Measurements from ENCODE around the gene NFATC3. TPM values are rescaled to one million over a fixed set of nuclear protein-coding genes. Genes with fewer than 3 reads are reported as not detected.
A peak's percentile ranks its signal among the peaks of the same experiment; 100 is the strongest.
"Not testable (repeated sequence)": the region's sequence is repeated elsewhere in the genome, so short reads cannot be mapped to it uniquely, and the experiment has no call there.

NFATC3 gene
- total RNA-seq, 5 donors from 2014 or later (not counting 1 experiment from before 2014, with no cell fraction given) = 111 to 144 (median 116) TPM

DNA sequence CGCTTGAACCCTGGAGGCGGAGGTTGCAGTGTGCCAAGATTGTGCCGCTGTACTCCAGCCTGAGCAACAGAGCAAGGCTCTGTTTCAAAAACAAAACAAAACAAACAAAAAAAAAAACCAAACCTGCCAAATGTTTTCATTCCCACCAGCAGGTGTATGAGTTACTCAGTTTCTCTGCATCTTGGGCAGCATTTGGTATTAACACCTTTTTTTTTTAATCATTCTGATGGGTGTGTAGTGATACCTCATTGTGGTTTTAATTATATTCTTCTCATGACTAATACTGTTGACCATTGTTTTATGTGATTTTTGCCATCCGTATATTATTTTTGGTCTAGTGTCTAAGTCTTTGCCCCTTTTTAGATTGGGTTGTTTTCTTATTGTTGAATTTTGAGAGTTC lies 15.3 kb downstream of the NFATC3 start:
- Histone ChIP-seq H3K36me3 (ENCODE audit: control insufficient read depth in 2 of 2, extremely low read depth in 1 of 2, insufficient read depth in 1 of 2, low read length in 1 of 2) (peaks cover 0 to 5% of the 10 kb centered on the region in 2 donors), H3K27me3 (replicated peaks in 1 of 2; ENCODE audit: control insufficient read depth in 2 of 2, extremely low read depth in 1 of 2, insufficient read depth in 2 of 2, low read length in 1 of 2) (no peaks in the 10 kb centered on the region), H3K4me1 (ENCODE audit: control insufficient read depth in 1 of 2, extremely low read depth in 1 of 2, insufficient read depth in 2 of 2, low read length in 2 of 2) (peaks cover 20 to 38% of the 10 kb centered on the region in 2 experiments), H3K4me3 (ENCODE audit: control insufficient read depth in 1 of 2, extremely low read depth in 1 of 2, low read length in 1 of 2) (no peak overlapping the region), H3K9me3 (no peaks in the 10 kb centered on the region), H3K27ac (ENCODE audit: low read length) (no peak overlapping the region)
- Mint-ChIP-seq H3K27me3 (no peaks in the 10 kb centered on the region), H3K4me1 (peaks cover 78 to 89% (median 85%) of the 10 kb centered on the region in 3 donors), H3K4me3 (peak overlapping the region in 1 of 3 donors; percentile 8), H3K9me3 (peaks cover 0 to 4% (median 3%) of the 10 kb centered on the region in 3 donors), H3K27ac (peak overlapping the region; percentile 65 to 74), H3K36me3 (peaks cover 13% of the 10 kb centered on the region)
- ChIA-PET POLR2A (interaction anchor here in 1 of 2 donors (0.9 kb wide), 1 partner anchor 16 kb away, joined by 4 read pairs; the partner anchor contains the start of gene NFATC3), CTCF (interaction anchor here in 1 of 2 donors (0.6 kb wide), 1 partner anchor 124 kb away, joined by 3 read pairs; no protein-coding TSS in a partner anchor)
- DNase-seq (no peak), ATAC-seq (replicated peaks in 1 of 4) (no peak)
- no CpG with 5 or more reads among the region's 4 CpGs for WGBS (ENCODE audit: insufficient coverage)

DNA sequence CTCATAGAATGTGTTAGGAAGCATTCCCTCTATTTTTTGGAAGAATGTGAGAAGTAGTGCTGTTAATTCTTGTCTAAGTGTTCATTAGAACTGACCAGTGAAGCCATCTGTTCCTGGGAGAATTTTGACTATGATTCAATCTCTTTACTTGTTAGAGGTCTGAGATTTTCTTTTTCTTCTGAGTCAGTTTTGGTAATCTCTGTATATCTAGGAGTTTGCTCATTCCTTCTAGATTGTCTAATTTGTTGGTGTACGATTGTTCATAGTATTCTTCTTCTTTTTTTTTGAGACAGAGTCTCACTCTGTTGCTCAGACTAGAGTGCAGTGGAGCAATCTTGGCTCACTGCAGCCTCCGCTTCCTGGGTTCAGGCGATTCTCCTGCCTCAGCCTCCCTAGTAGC lies 20.4 kb downstream of the NFATC3 start:
- peaks cover 3 to 33% of the 10 kb centered on the region in 2 experiments for H3K4me1 ChIP-seq (ENCODE audit: control insufficient read depth in 1 of 2, extremely low read depth in 1 of 2, insufficient read depth in 2 of 2, low read length in 2 of 2)
- ChIA-PET POLR2A (no interaction called here), CTCF (no interaction called here)
- no peaks in the 10 kb centered on the region for H3K36me3 ChIP-seq (ENCODE audit: control insufficient read depth in 2 of 2, extremely low read depth in 1 of 2, insufficient read depth in 1 of 2, low read length in 1 of 2)
- DNase-seq (no peak), ATAC-seq (replicated peaks in 1 of 4) (no peak)
- peak overlapping the region; percentile 7 to 34 for H3K27ac Mint-ChIP-seq
- H3K4me1 Mint-ChIP-seq = peaks cover 83 to 96% (median 89%) of the 10 kb centered on the region in 3 donors
- H3K27me3 ChIP-seq (replicated peaks in 1 of 2; ENCODE audit: control insufficient read depth in 2 of 2, extremely low read depth in 1 of 2, insufficient read depth in 2 of 2, low read length in 1 of 2) = no peaks in the 10 kb centered on the region
- no peak overlapping the region for H3K27ac ChIP-seq (ENCODE audit: low read length)
- no peak overlapping the region for H3K4me3 ChIP-seq (ENCODE audit: control insufficient read depth in 1 of 2, extremely low read depth in 1 of 2, low read length in 1 of 2)
- H3K36me3 Mint-ChIP-seq = peaks cover 40% of the 10 kb centered on the region
- 93% methylated on average over 3 of the region's 3 CpGs for WGBS (ENCODE audit: insufficient coverage)
- H3K9me3 ChIP-seq = peaks cover 5% of the 10 kb centered on the region
- H3K4me3 Mint-ChIP-seq = peak overlapping the region in 2 of 3 donors; percentile 43 to 54
- peaks cover 10 to 25% (median 18%) of the 10 kb centered on the region in 3 donors for H3K9me3 Mint-ChIP-seq
- H3K27me3 Mint-ChIP-seq = no peaks in the 10 kb centered on the region

DNA sequence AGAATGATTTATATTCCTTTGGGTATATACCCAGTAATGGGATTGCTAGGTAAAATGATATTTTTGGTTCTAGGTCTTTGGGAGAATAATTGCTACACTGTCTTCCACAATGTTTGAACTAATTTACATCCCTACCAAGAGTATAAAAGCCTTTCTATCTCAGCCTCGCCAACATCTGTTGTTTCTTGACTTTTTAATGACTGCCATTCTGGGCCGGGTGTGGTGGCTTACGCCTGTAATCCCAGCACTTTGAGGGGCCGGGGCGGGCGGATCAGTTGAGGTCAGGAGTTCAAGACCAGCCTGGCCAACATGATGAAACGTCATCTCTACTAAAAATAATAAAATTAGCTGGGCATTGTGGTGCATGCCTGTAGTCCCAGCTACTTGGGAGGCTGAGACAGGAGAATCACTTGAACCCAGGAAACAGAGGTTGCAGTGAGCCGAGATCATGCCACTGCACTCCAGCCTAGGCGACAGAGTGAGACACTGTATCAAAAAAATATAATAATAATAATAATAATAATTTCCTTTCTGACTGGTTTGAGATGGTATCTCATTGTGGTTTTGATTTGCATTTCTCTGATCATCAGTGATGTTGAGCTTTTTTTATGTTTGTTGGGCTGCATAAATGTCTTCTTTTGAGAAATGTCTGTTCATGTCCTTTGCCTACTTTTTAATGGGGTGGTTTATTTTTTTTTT lies 22.2 kb downstream of the NFATC3 start:
- Mint-ChIP-seq H3K27ac (peak overlapping the region; percentile 16 to 51), H3K4me3 (peak overlapping the region in 1 of 3 donors; percentile 28), H3K9me3 (peaks cover 19 to 39% (median 28%) of the 10 kb centered on the region in 3 donors), H3K36me3 (peaks cover 49% of the 10 kb centered on the region), H3K4me1 (peaks cover 82 to 96% (median 90%) of the 10 kb centered on the region in 3 donors)
- not testable (repeated sequence) for DNase-seq; H3K36me3 ChIP-seq (ENCODE audit: control insufficient read depth in 2 of 2, extremely low read depth in 1 of 2, insufficient read depth in 1 of 2, low read length in 1 of 2); H3K4me3 ChIP-seq (ENCODE audit: control insufficient read depth in 1 of 2, extremely low read depth in 1 of 2, low read length in 1 of 2); H3K27ac ChIP-seq (ENCODE audit: low read length); H3K9me3 ChIP-seq; H3K27me3 Mint-ChIP-seq; H3K27me3 ChIP-seq (replicated peaks in 1 of 2; ENCODE audit: control insufficient read depth in 2 of 2, extremely low read depth in 1 of 2, insufficient read depth in 2 of 2, low read length in 1 of 2); ATAC-seq (replicated peaks in 1 of 4)
- ChIA-PET POLR2A (interaction anchor here (0.6 to 0.7 kb wide), 2 partner anchors 18 to 23 kb away, joined by 3 to 6 read pairs; no protein-coding TSS in a partner anchor), CTCF (interaction anchor here in 1 of 2 donors (0.6 to 1.6 kb wide), 4 partner anchors 14 to 67 kb away, joined by 4 to 8 read pairs (median 6); partner anchors contain the start of gene NFATC3)
- WGBS (ENCODE audit: insufficient coverage) = 100% methylated on average over 1 of the region's 9 CpGs
- peaks cover 5 to 29% of the 10 kb centered on the region in 2 experiments for H3K4me1 ChIP-seq (ENCODE audit: control insufficient read depth in 1 of 2, extremely low read depth in 1 of 2, insufficient read depth in 2 of 2, low read length in 2 of 2)

DNA sequence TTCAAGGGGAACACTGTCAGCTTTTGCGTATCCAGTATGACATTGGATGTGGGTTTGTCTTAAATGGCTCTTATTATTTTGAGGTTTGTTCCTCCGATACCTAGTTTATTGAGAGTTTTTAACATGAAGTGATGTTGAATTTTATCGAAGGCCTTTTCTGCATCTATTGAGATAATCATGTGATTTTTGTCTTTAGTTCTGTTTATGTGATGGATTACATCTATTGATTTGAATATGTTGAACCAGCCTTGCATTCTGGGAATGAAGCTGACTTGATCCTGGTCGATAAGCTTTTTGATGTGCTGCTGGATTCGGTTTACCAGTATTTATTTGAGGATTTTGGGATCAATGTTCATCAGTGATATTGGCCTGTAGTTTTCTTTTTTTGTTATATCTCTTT lies 24.0 kb downstream of the NFATC3 start:
- ATAC-seq (replicated peaks in 1 of 4); H3K9me3 ChIP-seq; H3K4me3 ChIP-seq (ENCODE audit: control insufficient read depth in 1 of 2, extremely low read depth in 1 of 2, low read length in 1 of 2); H3K27me3 ChIP-seq (replicated peaks in 1 of 2; ENCODE audit: control insufficient read depth in 2 of 2, extremely low read depth in 1 of 2, insufficient read depth in 2 of 2, low read length in 1 of 2); H3K27ac ChIP-seq (ENCODE audit: low read length); H3K36me3 ChIP-seq (ENCODE audit: control insufficient read depth in 2 of 2, extremely low read depth in 1 of 2, insufficient read depth in 1 of 2, low read length in 1 of 2); H3K27me3 Mint-ChIP-seq; DNase-seq: not testable (repeated sequence)
- Mint-ChIP-seq H3K36me3 (peaks cover 51% of the 10 kb centered on the region), H3K9me3 (peaks cover 19 to 39% (median 28%) of the 10 kb centered on the region in 3 donors), H3K27ac (peak overlapping the region; percentile 34 to 36), H3K4me1 (peaks cover 81 to 90% (median 90%) of the 10 kb centered on the region in 3 donors), H3K4me3 (peak overlapping the region in 1 of 3 donors; percentile 28)
- ChIA-PET CTCF (interaction anchor here (0.6 to 2.2 kb wide), 6 partner anchors 10 to 238 kb away, joined by 3 to 4 read pairs (median 3); no protein-coding TSS in a partner anchor), POLR2A (interaction anchor here in 1 of 2 donors (0.6 kb wide), 1 partner anchor 497 kb away, joined by 3 read pairs; no protein-coding TSS in a partner anchor)
- WGBS (ENCODE audit: insufficient coverage) = 93% methylated on average over 5 of the region's 5 CpGs
- peaks cover 9 to 35% of the 10 kb centered on the region in 2 experiments for H3K4me1 ChIP-seq (ENCODE audit: control insufficient read depth in 1 of 2, extremely low read depth in 1 of 2, insufficient read depth in 2 of 2, low read length in 2 of 2)

DNA sequence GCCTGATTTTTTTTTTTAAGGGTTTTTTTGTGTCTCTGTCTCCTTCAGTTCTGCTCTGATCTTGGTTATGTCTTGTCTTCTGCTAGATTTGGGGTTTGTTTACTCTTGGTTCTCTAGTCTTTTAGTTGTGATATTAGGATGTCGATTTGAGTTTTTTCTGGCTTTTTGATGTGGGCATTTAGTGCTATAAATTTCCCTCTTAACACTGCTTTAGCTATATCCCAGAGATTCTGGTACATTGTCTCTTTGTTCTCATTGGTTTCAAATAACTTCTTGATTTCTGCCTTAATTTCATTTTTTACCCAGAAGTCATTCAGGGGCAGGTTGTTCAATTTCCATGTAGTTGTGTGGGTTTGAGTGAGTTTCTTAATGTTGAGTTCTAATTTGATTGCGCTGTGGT lies 25.4 kb downstream of the NFATC3 start:
- CTCF ChIA-PET = interaction anchor here in 1 of 2 donors (0.8 kb wide), 1 partner anchor 196 kb away, joined by 4 read pairs; no protein-coding TSS in a partner anchor
- Mint-ChIP-seq H3K4me3 (peak overlapping the region in 1 of 3 donors; percentile 30), H3K9me3 (peaks cover 19 to 34% (median 24%) of the 10 kb centered on the region in 3 donors), H3K4me1 (peaks cover 81 to 90% (median 84%) of the 10 kb centered on the region in 3 donors), H3K36me3 (peaks cover 44% of the 10 kb centered on the region), H3K27ac (peak overlapping the region in 1 of 2 donors; percentile 71)
- H3K27me3 ChIP-seq (replicated peaks in 1 of 2; ENCODE audit: control insufficient read depth in 2 of 2, extremely low read depth in 1 of 2, insufficient read depth in 2 of 2, low read length in 1 of 2); H3K4me3 ChIP-seq (ENCODE audit: control insufficient read depth in 1 of 2, extremely low read depth in 1 of 2, low read length in 1 of 2); ATAC-seq (replicated peaks in 1 of 4); H3K27ac ChIP-seq (ENCODE audit: low read length); POLR2A ChIA-PET; DNase-seq; H3K36me3 ChIP-seq (ENCODE audit: control insufficient read depth in 2 of 2, extremely low read depth in 1 of 2, insufficient read depth in 1 of 2, low read length in 1 of 2); H3K27me3 Mint-ChIP-seq; H3K9me3 ChIP-seq: not testable (repeated sequence)
- 100% methylated on average over 1 of the region's 2 CpGs for WGBS (ENCODE audit: insufficient coverage)
- peaks cover 9 to 38% of the 10 kb centered on the region in 2 experiments for H3K4me1 ChIP-seq (ENCODE audit: control insufficient read depth in 1 of 2, extremely low read depth in 1 of 2, insufficient read depth in 2 of 2, low read length in 2 of 2)

DNA sequence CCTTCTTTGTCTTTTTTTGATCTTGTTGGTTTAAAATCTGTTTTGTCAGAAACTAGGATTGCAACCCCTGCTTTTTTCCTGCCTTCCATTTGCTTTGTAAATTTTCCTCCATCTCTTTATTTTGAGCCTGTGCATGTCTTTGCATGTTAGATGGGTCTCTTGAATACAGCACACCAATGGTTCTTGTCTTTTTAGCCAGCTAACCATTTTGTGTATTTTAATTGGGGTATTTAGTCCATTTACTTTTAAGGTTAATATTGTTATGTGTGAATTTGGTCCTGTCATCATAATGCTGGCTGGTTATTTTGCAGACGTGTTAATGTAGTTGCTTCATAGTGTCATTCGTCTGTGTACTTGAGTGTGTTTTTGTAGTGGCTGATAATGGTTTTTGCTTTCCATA lies 26.2 kb downstream of the NFATC3 start:
- Mint-ChIP-seq H3K4me1 (peaks cover 81 to 88% (median 84%) of the 10 kb centered on the region in 3 donors), H3K27me3 (no peaks in the 10 kb centered on the region), H3K36me3 (peaks cover 42% of the 10 kb centered on the region), H3K27ac (peak overlapping the region; percentile 11 to 24), H3K9me3 (peaks cover 19 to 34% (median 24%) of the 10 kb centered on the region in 3 donors), H3K4me3 (peak overlapping the region in 1 of 3 donors; percentile 30)
- ChIA-PET POLR2A (interaction anchor here in 1 of 2 donors (0.6 kb wide), 1 partner anchor 1283 kb away, joined by 3 read pairs; no protein-coding TSS in a partner anchor), CTCF (no interaction called here)
- Histone ChIP-seq H3K27me3 (replicated peaks in 1 of 2; ENCODE audit: control insufficient read depth in 2 of 2, extremely low read depth in 1 of 2, insufficient read depth in 2 of 2, low read length in 1 of 2) (no peaks in the 10 kb centered on the region), H3K4me3 (ENCODE audit: control insufficient read depth in 1 of 2, extremely low read depth in 1 of 2, low read length in 1 of 2) (no peak overlapping the region), H3K4me1 (ENCODE audit: control insufficient read depth in 1 of 2, extremely low read depth in 1 of 2, insufficient read depth in 2 of 2, low read length in 2 of 2) (peaks cover 16 to 32% of the 10 kb centered on the region in 2 experiments), H3K9me3 (peaks cover 5% of the 10 kb centered on the region), H3K36me3 (ENCODE audit: control insufficient read depth in 2 of 2, extremely low read depth in 1 of 2, insufficient read depth in 1 of 2, low read length in 1 of 2) (no peaks in the 10 kb centered on the region), H3K27ac (ENCODE audit: low read length) (no peak overlapping the region)
- DNase-seq (no peak), ATAC-seq (replicated peaks in 1 of 4) (no peak)
- 80% methylated on average over 2 of the region's 2 CpGs for WGBS (ENCODE audit: insufficient coverage)
